Measurements from ENCODE around the gene C1QTNF5. TPM values are rescaled to one million over a fixed set of nuclear protein-coding genes. Genes with fewer than 3 reads are reported as not detected.

Gene C1QTNF5
- total RNA-seq, 1 donor from 2014 or later, result 4.7 TPM

GRCh38 chr11:119359365-119360214 lies 18.9 kb upstream of the C1QTNF5 start:
- ATAC-seq (no peak), DNase-seq (ENCODE audit: low spot score) (no peak)

DNA sequence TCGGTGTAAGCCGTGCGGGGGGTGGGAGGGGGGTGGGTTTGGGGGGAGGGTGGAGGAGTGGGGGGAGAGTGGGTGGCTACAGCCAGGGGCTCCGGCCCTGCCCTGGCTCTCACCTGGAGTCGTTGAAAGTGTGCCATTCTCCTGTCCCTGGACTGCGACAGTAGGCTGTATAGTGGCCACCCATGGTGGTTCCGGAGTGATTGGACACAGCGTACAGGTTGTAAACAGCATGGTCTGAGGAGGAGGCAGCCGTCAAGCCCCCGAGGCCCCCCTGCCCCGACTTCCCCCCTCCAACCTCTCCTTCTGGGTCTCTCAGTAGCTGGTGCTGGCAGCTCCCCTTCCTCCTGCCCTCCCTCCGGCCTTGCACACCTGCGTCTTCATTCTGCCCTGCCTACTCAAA lies 16.4 kb upstream of the C1QTNF5 start:
- ATAC-seq (peak; percentile 3), DNase-seq (ENCODE audit: low spot score) (no peak)

DNA sequence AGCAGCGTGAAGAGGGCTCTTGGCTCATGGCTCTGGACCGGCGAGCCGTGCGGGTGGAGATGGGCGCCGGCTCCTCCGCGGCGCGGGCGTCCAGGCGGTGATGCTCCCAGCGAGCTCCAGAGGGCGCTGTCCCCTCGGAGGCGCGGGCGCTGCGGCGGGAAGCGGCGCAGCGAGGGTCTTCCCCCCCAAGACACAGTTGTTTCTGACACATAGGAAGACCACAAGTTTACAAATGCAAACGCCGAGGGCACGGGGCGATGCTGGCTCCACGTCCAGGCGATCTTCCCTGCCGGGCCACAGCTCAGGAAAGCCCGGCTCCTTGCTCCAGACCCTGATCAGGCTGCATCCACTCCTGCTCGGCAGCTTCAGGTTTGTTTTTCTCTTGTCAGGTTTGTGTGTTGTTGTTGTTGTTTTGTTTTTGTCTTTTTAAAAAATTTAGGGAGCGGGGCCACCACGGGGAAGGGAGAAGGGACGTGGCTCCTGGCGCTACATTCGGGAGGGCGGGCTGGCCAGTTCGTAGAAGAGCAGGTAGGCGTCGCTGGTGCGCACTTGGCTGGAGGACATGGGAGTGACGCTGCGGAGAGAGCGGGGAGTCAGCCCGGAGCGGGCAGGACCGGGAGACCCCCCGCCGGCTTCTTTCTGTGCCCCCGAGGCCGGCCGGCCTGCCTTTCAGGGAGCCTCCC lies 15.8 kb upstream of the C1QTNF5 start:
- ATAC-seq (peak; percentile 80), DNase-seq (ENCODE audit: low spot score) (peak; percentile 77)

- no peak for DNase-seq (ENCODE audit: low spot score)
- no peak for ATAC-seq
These were observed 14.6 kb upstream of the C1QTNF5 start for GRCh38 chr11:119355091-119355843.

- ATAC-seq (peak; percentile 26), DNase-seq (ENCODE audit: low spot score) (no peak)
These were observed 12.2 kb upstream of the C1QTNF5 start for GRCh38 chr11:119352857-119353260.

DNA sequence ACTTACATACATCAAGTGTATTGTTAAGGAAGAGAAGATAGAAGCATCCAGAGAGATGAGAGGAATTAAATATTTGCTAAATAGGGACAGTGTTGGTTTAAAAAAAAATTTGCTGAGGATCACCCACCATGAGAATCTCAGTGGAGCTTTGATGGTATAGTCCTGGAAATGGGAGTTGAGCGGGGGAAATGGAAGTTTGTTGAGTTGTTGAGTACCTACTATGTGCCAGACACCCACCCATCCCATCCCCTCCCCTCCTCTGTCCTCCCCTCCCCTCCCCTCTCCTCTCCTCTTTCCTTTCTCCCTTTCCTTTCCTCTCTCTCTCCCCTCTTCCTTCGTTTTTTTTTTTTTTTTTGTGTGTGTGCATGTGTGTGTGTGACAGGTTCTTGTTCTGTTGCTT lies 10.5 kb upstream of the C1QTNF5 start:
- no peak for DNase-seq (ENCODE audit: low spot score)
- ATAC-seq, result no peak

GRCh38 chr11:119350302-119350701 lies 9.6 kb upstream of the C1QTNF5 start:
- DNase-seq (ENCODE audit: low spot score) (no peak), ATAC-seq (no peak)

DNA sequence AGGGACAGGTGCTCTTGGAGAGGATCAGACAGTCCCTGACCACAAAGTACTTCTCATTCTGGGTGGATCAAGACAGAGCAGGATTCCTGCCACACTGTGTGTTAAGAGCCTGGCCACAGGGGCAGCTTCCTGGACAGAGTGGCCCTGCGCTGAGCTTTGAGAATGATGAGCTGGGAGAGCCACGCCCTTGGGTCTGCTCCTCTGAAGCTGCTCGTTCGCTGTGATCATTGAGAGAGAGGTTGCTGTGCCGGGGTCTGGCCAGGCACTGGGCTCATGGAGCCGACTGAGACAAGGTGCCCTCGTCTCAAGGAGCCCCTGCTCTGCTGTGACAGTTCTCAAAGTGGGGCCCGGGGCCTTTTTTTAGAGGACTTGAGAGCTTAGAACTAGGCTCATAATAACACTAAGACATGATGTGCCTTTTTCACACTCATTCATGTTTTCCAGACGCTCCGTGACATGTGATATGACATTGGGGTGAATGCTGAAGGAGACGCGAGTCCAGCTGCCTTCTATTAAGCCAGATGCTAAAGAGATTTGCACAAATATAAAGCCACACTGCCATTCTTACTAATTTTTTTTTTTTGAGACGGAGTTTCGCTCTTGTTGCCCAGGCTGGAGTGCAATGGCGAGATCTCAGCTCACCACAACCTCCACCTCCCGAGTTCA lies 7.4 kb upstream of the C1QTNF5 start:
- ATAC-seq, result no peak
- no peak for DNase-seq (ENCODE audit: low spot score)

GRCh38 chr11:119347242-119347641 lies 6.6 kb upstream of the C1QTNF5 start:
- peak; percentile 26 for ATAC-seq
- no peak for DNase-seq (ENCODE audit: low spot score)

DNA sequence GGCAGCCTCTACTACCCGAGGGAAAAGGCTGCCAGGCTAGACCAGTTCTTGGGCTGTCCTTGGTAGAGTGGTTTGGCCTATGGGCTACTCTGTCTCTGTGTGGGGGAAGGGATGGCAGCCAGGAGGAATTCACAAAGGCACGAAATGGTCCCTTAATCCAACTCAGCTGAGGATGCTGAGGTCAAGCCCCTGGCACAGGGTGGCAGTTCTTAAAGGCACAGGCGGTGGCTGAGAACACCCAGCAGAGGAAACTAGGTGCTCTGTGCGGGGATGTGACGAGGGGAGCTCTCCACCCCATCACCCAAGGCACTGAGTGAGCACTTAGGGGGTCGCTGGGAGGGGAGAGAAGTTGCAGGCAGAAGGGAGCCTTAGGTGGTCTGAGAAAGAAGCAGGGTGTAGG lies 5.9 kb upstream of the C1QTNF5 start, which contains the start of gene MFRP:
MFRP (minus strand) TSS at position 101 of the 400 bp plus-strand sequence. CDS start 192 bp downstream, outside the sequence.
- ATAC-seq (no peak), DNase-seq (ENCODE audit: low spot score) (no peak)

- DNase-seq (ENCODE audit: low spot score), result no peak
These were observed 5.0 kb upstream of the C1QTNF5 start for GRCh38 chr11:119345685-119346084.

GRCh38 chr11:119344291-119345010 lies 3.8 kb upstream of the C1QTNF5 start:
- no peak for DNase-seq (ENCODE audit: low spot score)

More at GRCh38 chr11:119345685-119346084, 5.0 kb upstream of the C1QTNF5 start:
- ATAC-seq, result no peak

GRCh38 chr11:119343726-119344125 lies 3.0 kb upstream of the C1QTNF5 start:
- DNase-seq (ENCODE audit: low spot score) (no peak), ATAC-seq (no peak)

More at GRCh38 chr11:119344291-119345010, 3.8 kb upstream of the C1QTNF5 start:
- no peak for ATAC-seq

DNA sequence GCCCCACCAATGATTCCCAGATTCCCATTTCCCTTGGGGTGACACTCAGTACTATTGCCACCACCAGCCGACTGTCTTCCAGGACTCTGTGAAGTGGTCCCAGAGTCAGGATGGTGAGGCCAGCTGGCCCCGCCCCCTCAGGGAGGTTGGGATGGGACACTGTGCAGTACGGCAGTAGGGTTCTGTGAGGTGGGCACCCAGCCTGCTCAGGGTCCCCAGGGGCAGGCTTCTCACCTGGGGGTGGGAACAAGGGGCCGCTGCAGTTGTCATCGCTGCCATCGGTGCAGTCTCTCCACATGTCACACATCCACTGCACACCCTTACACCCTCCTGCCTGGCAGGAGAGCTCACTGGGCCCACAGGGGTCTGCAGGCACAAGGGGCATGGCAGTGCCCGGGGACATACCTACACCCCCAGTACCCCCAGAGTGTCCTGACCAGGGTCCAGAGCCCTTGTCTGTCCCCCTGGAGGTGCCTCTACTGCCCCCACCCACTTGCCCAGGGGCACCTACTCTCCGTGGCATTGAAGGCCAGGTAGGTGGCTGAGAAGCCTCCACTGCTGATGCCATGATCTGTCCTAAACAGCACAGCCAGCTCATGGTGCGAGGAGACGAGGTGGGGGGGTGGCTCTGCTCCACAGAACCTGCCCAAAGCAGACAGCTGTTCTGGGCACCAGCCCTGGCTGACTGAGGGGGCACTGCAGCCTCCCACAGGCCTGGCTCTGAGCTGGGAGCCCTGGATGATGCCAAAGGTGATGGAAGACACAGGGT lies 1.9 kb upstream of the C1QTNF5 start:
- ATAC-seq (no peak), DNase-seq (ENCODE audit: low spot score) (no peak)

GRCh38 chr11:119342023-119342300 lies 1.3 kb upstream of the C1QTNF5 start:
- ATAC-seq (no peak), DNase-seq (ENCODE audit: low spot score) (no peak)

- ATAC-seq (no peak), DNase-seq (ENCODE audit: low spot score) (no peak)
These were observed 739 bp upstream of the C1QTNF5 start for GRCh38 chr11:119341222-119342022.

- ATAC-seq, result peak; percentile 64
- no peak for DNase-seq (ENCODE audit: low spot score)
These were observed 921 bp downstream of the C1QTNF5 start for GRCh38 chr11:119339589-119340334.
